Regular cardiac myocyte (primary cell): Measurements from ENCODE around the gene N4BP3. TPM values are rescaled to one million over a fixed set of nuclear protein-coding genes. Genes with fewer than 3 reads are reported as not detected.

Experiments
- total RNA-seq: library from RNA; depleted of rRNA; stranded (reverse); fragments of >200 nt; gene quantifications from 2 replicates; pipeline ENCODE4 v1.2.3, GENCODE V29; 2014

Gene N4BP3
- total RNA-seq, result 0.19 and 0.85 TPM in 2 replicates

DNA sequence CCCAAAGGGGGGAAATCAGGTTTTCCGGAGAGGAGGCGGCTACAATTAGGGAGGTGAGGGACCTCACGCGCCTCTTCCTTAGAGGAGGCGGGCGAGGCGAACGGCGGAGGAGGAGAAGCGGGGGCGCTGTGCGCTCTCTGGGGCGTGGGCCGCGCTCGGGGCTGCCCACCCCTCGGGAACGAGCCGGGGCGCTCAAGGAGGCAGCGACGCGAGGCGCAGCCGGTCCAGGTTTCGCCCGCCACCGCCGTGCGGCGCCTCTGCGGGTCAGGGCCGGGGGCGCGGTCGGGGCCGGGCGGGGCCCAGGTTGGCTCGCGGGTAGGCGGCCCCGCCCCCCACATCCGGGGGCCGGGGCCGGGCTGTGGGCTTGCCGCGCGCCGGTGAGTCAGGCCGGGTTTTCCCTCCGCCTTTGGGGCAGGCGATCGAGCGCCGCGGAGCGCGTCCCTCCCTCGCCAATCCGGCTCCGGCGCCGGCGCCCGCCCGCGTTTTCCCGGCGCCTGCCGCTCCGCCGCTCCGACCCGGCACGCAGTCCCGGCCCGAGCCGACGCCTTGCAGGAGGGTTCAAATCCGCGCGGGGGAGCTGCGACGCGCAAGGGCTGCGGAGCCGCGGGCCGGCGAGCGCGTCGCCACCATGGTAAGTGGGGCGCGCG, at the start of gene N4BP3:
Gene N4BP3 (plus strand): TSS at position 392 of the 647 bp plus-strand sequence. CDS start 6,052 bp downstream, outside the sequence.

GRCh38 chr5:178130576-178131445, 17.5 kb downstream of the N4BP3 start, which contains the start of gene RMND5B:
Gene RMND5B (plus strand): TSS chr5:178131014. CDS start chr5:178138120, 7,106 bp downstream.

DNA sequence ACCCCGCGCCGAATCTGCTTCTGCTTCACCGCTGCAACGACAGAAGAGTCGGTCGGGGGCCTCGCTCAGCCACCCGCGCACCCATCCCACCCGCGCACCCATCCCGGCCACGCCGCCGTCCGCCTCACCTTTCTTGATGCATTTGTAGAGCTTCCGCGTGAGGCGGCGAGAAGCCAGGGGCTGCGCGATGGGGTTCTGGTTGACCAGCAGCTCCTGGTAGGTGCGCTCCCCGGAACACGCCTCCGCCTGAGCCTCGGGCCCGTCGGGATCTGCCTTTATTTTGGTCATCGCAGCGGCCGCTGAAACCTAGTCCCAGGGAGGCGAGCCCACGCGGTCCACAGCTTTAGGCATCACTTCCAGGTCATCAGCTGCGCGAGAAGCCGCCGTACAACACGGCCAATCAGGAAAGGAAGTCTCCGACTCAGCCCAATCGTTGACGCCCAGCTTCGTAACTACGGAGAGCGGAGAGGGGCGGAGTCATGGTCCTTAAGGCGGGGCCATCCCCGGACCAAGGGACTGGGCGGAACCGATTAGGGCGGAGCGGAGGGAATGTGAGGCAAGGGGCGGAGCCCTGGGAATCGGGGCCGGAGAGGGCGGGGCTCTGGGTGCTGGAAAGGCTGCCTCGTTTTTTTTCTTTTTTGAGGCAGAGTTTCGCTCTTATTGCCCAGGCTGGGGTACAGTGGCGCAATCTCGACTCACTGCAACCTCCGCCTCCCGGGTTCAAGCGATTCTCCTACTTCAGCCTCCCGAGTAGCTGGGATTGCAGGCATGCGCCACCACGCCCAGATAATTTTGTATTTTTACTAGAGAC, 40.4 kb downstream of the N4BP3 start, which contains the start of gene NHP2:
Gene NHP2 (minus strand): TSS at position 356 of the 811 bp plus-strand sequence. CDS start 68 bp downstream, at position 288.

Other genes with a start within 250 kb of the N4BP3 start
- not detected in 2 replicates for gene PROP1, start 117.3 kb upstream of the N4BP3 start, total RNA-seq
- 22.0 and 22.8 TPM in 2 replicates for gene RMND5B, start 17.5 kb downstream of the N4BP3 start, total RNA-seq
- 101 and 223 TPM in 2 replicates for gene NHP2, start 40.4 kb downstream of the N4BP3 start, total RNA-seq
- not detected in 2 replicates for gene GMCL2, start 73.8 kb downstream of the N4BP3 start, total RNA-seq
- gene HNRNPAB, start 91.0 kb downstream of the N4BP3 start, total RNA-seq, result 29.3 and 145 TPM in 2 replicates
- gene PHYKPL, start 119.3 kb downstream of the N4BP3 start, total RNA-seq, result 24.0 and 47.9 TPM in 2 replicates